ENCODE data around the gene DLL4. TPM values are rescaled to one million over a fixed set of nuclear protein-coding genes. Genes with fewer than 3 reads are reported as not detected.

Gene DLL4
- total and polyA plus RNA-seq, 9 donors: 2.6 to 15.7 (median 7.9) TPM

DNA sequence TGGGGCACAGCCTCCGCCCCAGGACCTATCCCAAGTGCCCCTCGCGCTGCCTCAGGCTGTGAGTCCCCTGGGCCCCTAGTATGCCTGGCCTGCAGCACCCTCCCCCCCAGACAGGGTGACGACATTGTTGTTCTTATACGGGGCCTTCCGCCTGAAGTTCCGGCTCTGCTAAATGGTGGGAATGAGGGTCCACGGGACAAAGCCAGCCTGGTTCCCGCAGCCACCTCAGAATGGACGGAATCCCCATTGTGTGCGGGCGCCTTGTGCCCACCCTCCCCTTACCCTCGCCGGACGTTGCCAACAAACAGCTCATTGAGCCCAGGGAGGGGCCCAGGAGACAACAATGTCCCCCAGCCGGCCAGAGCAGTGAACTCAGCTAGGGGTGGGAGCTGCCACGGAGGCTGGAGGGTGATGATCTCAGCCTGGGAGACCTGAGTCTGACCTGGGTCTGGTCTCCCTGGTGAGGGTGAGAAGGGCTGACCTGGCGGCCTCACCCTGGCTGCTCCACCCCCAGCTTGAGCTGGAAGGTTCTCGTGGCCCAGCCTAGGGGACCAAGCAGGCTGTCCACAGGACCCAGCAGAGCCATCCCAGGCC is 10.2 kb upstream of the DLL4 start:
- 70 to 79% (median 72%) methylated on average over 17 to 19 of the region's 19 CpGs for WGBS, 3 donors
- Histone ChIP-seq H3K4me3 (no peak overlapping the region), H3K27ac (no peak overlapping the region), H3K27me3 (no peaks in the 10 kb centered on the region), H3K9me3 (no peaks in the 10 kb centered on the region), H3K4me1 (ENCODE audit: insufficient read depth) (no peaks in the 10 kb centered on the region), H3K36me3 (no peaks in the 10 kb centered on the region)
- TF ChIP-seq POLR2A (IDR thresholded peaks at IDR 0.05) (no peak), EP300 (IDR thresholded peaks at IDR 0.05) (no peak)
- TF ChIP-seq, protein P1, sequence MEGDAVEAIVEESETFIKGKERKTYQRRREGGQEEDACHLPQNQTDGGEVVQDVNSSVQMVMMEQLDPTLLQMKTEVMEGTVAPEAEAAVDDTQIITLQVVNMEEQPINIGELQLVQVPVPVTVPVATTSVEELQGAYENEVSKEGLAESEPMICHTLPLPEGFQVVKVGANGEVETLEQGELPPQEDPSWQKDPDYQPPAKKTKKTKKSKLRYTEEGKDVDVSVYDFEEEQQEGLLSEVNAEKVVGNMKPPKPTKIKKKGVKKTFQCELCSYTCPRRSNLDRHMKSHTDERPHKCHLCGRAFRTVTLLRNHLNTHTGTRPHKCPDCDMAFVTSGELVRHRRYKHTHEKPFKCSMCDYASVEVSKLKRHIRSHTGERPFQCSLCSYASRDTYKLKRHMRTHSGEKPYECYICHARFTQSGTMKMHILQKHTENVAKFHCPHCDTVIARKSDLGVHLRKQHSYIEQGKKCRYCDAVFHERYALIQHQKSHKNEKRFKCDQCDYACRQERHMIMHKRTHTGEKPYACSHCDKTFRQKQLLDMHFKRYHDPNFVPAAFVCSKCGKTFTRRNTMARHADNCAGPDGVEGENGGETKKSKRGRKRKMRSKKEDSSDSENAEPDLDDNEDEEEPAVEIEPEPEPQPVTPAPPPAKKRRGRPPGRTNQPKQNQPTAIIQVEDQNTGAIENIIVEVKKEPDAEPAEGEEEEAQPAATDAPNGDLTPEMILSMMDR (IDR thresholded peaks at IDR 0.05): no peak
- intact Hi-C loops (cut with DNase I): loop anchor here in 1 of 4 donors (10.0 kb wide), 1 partner anchor 106 kb away; no protein-coding TSS in a partner anchor
- DNase-seq: no peak

DNA sequence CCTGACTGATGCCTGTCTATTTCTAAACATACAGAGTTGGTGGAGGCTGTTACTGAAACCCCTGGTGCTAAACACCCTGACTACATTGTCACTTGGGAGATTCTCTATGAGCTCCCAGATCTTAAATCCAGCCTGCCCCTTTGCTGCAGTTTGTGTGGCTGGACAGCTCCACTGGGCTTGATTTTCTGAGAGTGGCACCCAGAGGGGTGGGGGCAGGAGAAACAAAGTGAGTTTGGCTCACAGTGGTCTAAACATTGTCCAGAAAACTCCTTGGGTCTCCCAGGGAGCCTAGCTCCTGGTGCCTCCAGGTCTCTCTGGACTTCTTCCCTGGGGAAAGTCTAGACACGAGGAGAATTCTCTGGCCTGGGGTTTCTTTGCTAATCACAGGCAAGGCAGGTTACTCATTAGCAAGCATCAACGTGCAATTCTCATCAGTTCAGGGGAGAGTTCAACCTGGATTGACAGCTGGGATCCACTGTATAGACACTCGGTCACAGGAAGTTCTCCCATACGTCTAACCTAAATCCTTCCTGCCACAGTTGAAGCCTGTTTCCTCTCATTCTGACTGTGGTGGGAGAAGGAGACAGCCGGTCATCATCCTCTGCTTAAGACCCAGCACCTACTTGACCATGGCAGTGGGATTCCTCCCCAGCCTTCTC is 7.1 kb upstream of the DLL4 start:
- no peak for DNase-seq
- 71 to 83% (median 80%) methylated on average over 5 of the region's 5 CpGs for WGBS, 3 donors
- H3K36me3 ChIP-seq: no peaks in the 10 kb centered on the region

DNA sequence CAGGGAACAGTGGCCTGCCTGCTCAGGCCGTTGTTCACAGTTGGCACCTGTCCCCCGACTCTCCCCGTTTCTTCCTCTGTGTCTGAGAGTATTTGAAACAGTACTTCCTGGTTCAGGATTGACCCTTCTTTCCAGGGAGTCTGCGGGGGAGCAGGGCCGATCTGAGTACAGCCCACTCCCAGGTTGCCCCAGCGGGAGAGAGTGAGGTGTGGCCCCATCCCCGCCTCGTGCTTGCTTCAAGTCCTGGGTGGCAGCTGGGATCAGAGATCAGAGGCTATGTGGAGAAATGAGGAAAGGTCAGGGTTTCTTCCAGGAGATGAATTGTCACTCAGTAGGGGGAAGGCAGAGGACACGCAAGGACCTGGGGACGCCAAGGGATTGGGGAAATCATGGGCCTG is 6.5 kb upstream of the DLL4 start:
- H3K36me3 ChIP-seq: no peaks in the 10 kb centered on the region
- peaks cover 4% of the 10 kb centered on the region for H3K27me3 ChIP-seq
- TF ChIP-seq EP300 (IDR thresholded peaks at IDR 0.05) (no peak), POLR2A (IDR thresholded peaks at IDR 0.05) (no peak)
- TF ChIP-seq, protein P1 (IDR thresholded peaks at IDR 0.05): no peak
- H3K4me1 ChIP-seq (ENCODE audit: insufficient read depth): no peaks in the 10 kb centered on the region
- DNase-seq: no peak
- intact Hi-C loops (cut with DNase I): no loop called here
- WGBS, 3 donors: 63 to 71% (median 70%) methylated on average over 10 of the region's 10 CpGs
- H3K4me3 ChIP-seq: no peak overlapping the region
- no peak overlapping the region for H3K27ac ChIP-seq
- no peaks in the 10 kb centered on the region for H3K9me3 ChIP-seq

More for the DNA sequence above, 7.1 kb upstream of the DLL4 start:
- Histone ChIP-seq H3K4me1 (ENCODE audit: insufficient read depth) (no peaks in the 10 kb centered on the region), H3K27me3 (peaks cover 4% of the 10 kb centered on the region), H3K4me3 (no peak overlapping the region), H3K9me3 (no peaks in the 10 kb centered on the region), H3K27ac (no peak overlapping the region)
- intact Hi-C loops (cut with DNase I): no loop called here
- TF ChIP-seq EP300 (IDR thresholded peaks at IDR 0.05): no peak
- no peak for TF ChIP-seq POLR2A (IDR thresholded peaks at IDR 0.05)
- TF ChIP-seq, protein P1 (IDR thresholded peaks at IDR 0.05): no peak

DNA sequence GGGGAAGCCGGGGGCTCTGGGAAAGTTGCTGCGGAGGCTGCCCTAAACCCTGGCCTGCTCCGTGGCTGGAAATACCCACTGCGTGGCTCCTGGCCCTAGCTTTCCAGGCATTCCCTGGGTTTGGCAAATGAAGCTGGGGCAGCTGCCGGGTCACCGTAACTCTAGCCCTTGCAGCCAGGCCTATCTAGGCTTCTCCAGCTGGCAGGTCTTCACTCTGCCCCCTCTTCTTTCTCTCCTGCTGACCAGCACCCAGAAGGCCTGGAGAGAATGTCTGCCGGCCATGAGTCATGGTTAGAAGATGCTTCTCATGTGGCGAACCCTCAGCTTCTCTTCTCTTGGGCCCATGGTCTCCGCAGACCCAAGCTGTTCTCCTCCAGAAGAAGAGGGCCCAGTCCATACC is 5.6 kb upstream of the DLL4 start:
- no peak for TF ChIP-seq EP300 (IDR thresholded peaks at IDR 0.05)
- TF ChIP-seq POLR2A (IDR thresholded peaks at IDR 0.05): no peak
- H3K4me1 ChIP-seq (ENCODE audit: insufficient read depth): peaks cover 5% of the 10 kb centered on the region
- H3K27ac ChIP-seq: no peak overlapping the region
- H3K9me3 ChIP-seq: no peaks in the 10 kb centered on the region
- no peak overlapping the region for H3K4me3 ChIP-seq
- no peaks in the 10 kb centered on the region for H3K36me3 ChIP-seq
- intact Hi-C loops (cut with DNase I): no loop called here
- DNase-seq: no peak
- 85 to 89% (median 86%) methylated on average over 9 of the region's 9 CpGs for WGBS, 3 donors
- H3K27me3 ChIP-seq: peaks cover 4% of the 10 kb centered on the region

DNA sequence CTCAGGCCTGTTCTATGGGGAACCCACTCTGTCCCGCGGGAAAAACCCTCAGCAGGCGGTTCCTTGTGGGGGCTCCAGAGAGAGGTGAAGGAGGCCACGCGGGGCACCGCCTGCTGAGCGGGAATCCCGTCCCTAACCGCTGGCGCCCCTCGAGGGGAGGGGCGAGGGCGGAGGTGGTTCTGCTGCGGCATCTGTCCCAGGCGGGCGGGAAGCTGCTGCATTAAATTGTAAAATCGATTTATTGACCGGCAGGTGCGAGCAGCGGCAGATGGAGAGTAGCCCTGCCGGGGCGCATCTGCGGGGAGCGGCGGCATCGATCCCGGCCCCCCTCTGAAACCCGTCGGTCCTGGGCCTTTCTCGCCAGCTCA is 3.7 kb upstream of the DLL4 start:
- intact Hi-C loops (cut with DNase I): no loop called here

More for the DNA sequence above, 3.7 kb upstream of the DLL4 start:
- Histone ChIP-seq H3K9me3 (no peaks in the 10 kb centered on the region), H3K36me3 (no peaks in the 10 kb centered on the region), H3K27me3 (peaks cover 4% of the 10 kb centered on the region), H3K4me1 (ENCODE audit: insufficient read depth) (peaks cover 11% of the 10 kb centered on the region), H3K27ac (no peak overlapping the region), H3K4me3 (no peak overlapping the region)
- WGBS, 3 donors: 16 to 33% (median 19%) methylated on average over 24 to 30 of the region's 30 CpGs
- no peak for TF ChIP-seq EP300 (IDR thresholded peaks at IDR 0.05)
- TF ChIP-seq, protein P1 (IDR thresholded peaks at IDR 0.05): no peak
- TF ChIP-seq POLR2A (IDR thresholded peaks at IDR 0.05): no peak
- DNase-seq: no peak

All from ovary (tissue), 9 donors.